BLaER1 treated with 17β-estradiol and CSF1 and Interleukin-3, amounts not matched to agents 10 nM and 100 nM (cell line): ENCODE measurements around the gene SAYSD1.
A peak's percentile ranks its signal among the peaks of the same experiment; 100 is the strongest.

Experiments
- H3K27ac ChIP-seq, 11 experiments: shearing (Covaris generic); formaldehyde crosslinking; 2 replicates each; pipeline ENCODE4 v1.8.1; 2022
- H3K27me3 ChIP-seq, 11 experiments: shearing (Covaris generic); formaldehyde crosslinking; 2 replicates each; pipeline ENCODE4 v1.8.1; 2022
- H3K36me3 ChIP-seq, 11 experiments: shearing (Covaris generic); formaldehyde crosslinking; 2 replicates each; pipeline ENCODE4 v1.8.1; 2022
- H3K4me1 ChIP-seq, 10 experiments: shearing (Covaris generic); formaldehyde crosslinking; 2 replicates each; pipeline ENCODE4 v1.8.1; 2022
- H3K4me2 ChIP-seq, 11 experiments: shearing (Covaris generic); formaldehyde crosslinking; 2 replicates each; pipeline ENCODE4 v1.8.1; 2022
- H3K4me3 ChIP-seq, 10 experiments: shearing (Covaris generic); formaldehyde crosslinking; 2 replicates each; pipeline ENCODE4 v1.8.1; 2022
- H3K9ac ChIP-seq, 11 experiments: shearing (Covaris generic); formaldehyde crosslinking; 2 replicates each; pipeline ENCODE4 v1.8.1; 2022
- H3K9me3 ChIP-seq, 11 experiments: shearing (Covaris generic); formaldehyde crosslinking; replicated peaks in 1 of 11; 2 replicates each; pipeline ENCODE4 v1.8.1; 2022
- H4K20me1 ChIP-seq, 11 experiments: shearing (Covaris generic); formaldehyde crosslinking; 2 replicates each; pipeline ENCODE4 v1.8.1; 2022
- Cebpa-rat ChIP-seq, 11 experiments: shearing (Covaris generic); IDR thresholded peaks; 2 replicates each; pipeline ENCODE4 v1.8.1; 2022

The SAYSD1 gene

GRCh38 chr6:39102071-39102820 lies 12.7 kb downstream of the SAYSD1 start:
- Histone ChIP-seq H3K36me3 (peaks cover 3 to 25% (median 10%) of the 10 kb centered on the region in 11 experiments; a peak in 15 of 22 replicates), H3K9me3 (no peaks in the 10 kb centered on the region), H4K20me1 (peaks cover 0 to 3% (median 0%) of the 10 kb centered on the region in 11 experiments; a peak in 2 of 22 replicates), H3K27ac (no peak overlapping the region), H3K27me3 (no peaks in the 10 kb centered on the region), H3K4me3 (no peak overlapping the region), H3K9ac (no peak overlapping the region), H3K4me2 (peak overlapping the region in 3 of 11 experiments; percentile 24 to 40 (median 35); a peak in 5 of 22 replicates), H3K4me1 (peaks cover 0 to 14% (median 8%) of the 10 kb centered on the region in 10 experiments; a peak in 11 of 20 replicates)
- TF ChIP-seq Cebpa-rat (IDR thresholded peaks at IDR 0.05): no peak

GRCh38 chr6:39100358-39100757 lies 14.6 kb downstream of the SAYSD1 start:
- no peak overlapping the region for H3K27ac ChIP-seq
- H3K4me1 ChIP-seq: peaks cover 0 to 14% (median 8%) of the 10 kb centered on the region in 10 experiments; a peak in 10 of 20 replicates
- H3K4me2 ChIP-seq: no peak overlapping the region
- no peak overlapping the region for H3K4me3 ChIP-seq
- H4K20me1 ChIP-seq: peaks cover 0 to 3% (median 0%) of the 10 kb centered on the region in 11 experiments; a peak in 1 of 22 replicates
- no peak for TF ChIP-seq Cebpa-rat (IDR thresholded peaks at IDR 0.05)
- no peaks in the 10 kb centered on the region for H3K9me3 ChIP-seq
- no peak overlapping the region for H3K9ac ChIP-seq
- H3K27me3 ChIP-seq: no peaks in the 10 kb centered on the region
- peaks cover 2 to 16% (median 6%) of the 10 kb centered on the region in 11 experiments; a peak in 15 of 22 replicates for H3K36me3 ChIP-seq

- Histone ChIP-seq H3K4me2 (no peak overlapping the region), H3K27me3 (no peaks in the 10 kb centered on the region), H3K4me1 (peaks cover 0 to under 1% (median 0%) of the 10 kb centered on the region in 10 experiments; a peak in 2 of 20 replicates), H3K9ac (no peak overlapping the region), H3K9me3 (no peaks in the 10 kb centered on the region), H3K36me3 (no peaks in the 10 kb centered on the region), H4K20me1 (no peaks in the 10 kb centered on the region), H3K4me3 (no peak overlapping the region), H3K27ac (no peak overlapping the region)
- TF ChIP-seq Cebpa-rat (IDR thresholded peaks at IDR 0.05): no peak
These were observed 19.4 kb downstream of the SAYSD1 start for GRCh38 chr6:39095578-39095977.

- Histone ChIP-seq H3K9ac (no peak overlapping the region), H3K27ac (no peak overlapping the region), H3K27me3 (no peaks in the 10 kb centered on the region), H4K20me1 (0 out of 22 replicates have a peak, but pooled peaks cover 0 to 4% (median 0%) of the 10 kb centered on the region in 11 experiments), H3K4me1 (peaks cover 10 to 22% (median 12%) of the 10 kb centered on the region in 10 experiments; a peak in 19 of 20 replicates), H3K36me3 (no peaks in the 10 kb centered on the region), H3K9me3 (no peaks in the 10 kb centered on the region), H3K4me3 (no peak overlapping the region), H3K4me2 (no peak overlapping the region)
- no peak for TF ChIP-seq Cebpa-rat (IDR thresholded peaks at IDR 0.05)
These were observed 21.8 kb downstream of the SAYSD1 start for GRCh38 chr6:39093149-39093708.

- Histone ChIP-seq H3K9me3 (no peaks in the 10 kb centered on the region), H3K4me2 (no peak overlapping the region), H3K9ac (no peak overlapping the region), H3K4me3 (no peak overlapping the region), H4K20me1 (0 out of 22 replicates have a peak, but pooled peaks cover 0 to 4% (median 0%) of the 10 kb centered on the region in 11 experiments), H3K4me1 (peaks cover 10 to 27% (median 12%) of the 10 kb centered on the region in 10 experiments; a peak in 19 of 20 replicates), H3K27ac (no peak overlapping the region), H3K27me3 (no peaks in the 10 kb centered on the region), H3K36me3 (no peaks in the 10 kb centered on the region)
- no peak for TF ChIP-seq Cebpa-rat (IDR thresholded peaks at IDR 0.05)
These were observed 22.9 kb downstream of the SAYSD1 start for GRCh38 chr6:39092124-39092523.

GRCh38 chr6:39091220-39091619 lies 23.8 kb downstream of the SAYSD1 start:
- Histone ChIP-seq H3K4me2 (no peak overlapping the region), H3K9me3 (no peaks in the 10 kb centered on the region), H3K36me3 (no peaks in the 10 kb centered on the region), H3K9ac (no peak overlapping the region), H4K20me1 (0 out of 22 replicates have a peak, but pooled peaks cover 0 to 4% (median 0%) of the 10 kb centered on the region in 11 experiments), H3K4me1 (peaks cover 10 to 27% (median 14%) of the 10 kb centered on the region in 10 experiments; a peak in 19 of 20 replicates), H3K27ac (no peak overlapping the region), H3K4me3 (no peak overlapping the region), H3K27me3 (no peaks in the 10 kb centered on the region)
- no peak for TF ChIP-seq Cebpa-rat (IDR thresholded peaks at IDR 0.05)

- H3K9me3 ChIP-seq: no peaks in the 10 kb centered on the region
- no peak overlapping the region for H3K27ac ChIP-seq
- H3K4me3 ChIP-seq: no peak overlapping the region
- no peak overlapping the region for H3K9ac ChIP-seq
- no peaks in the 10 kb centered on the region for H3K27me3 ChIP-seq
- peaks cover 14 to 28% (median 24%) of the 10 kb centered on the region in 10 experiments; a peak in 19 of 20 replicates for H3K4me1 ChIP-seq
- TF ChIP-seq Cebpa-rat (IDR thresholded peaks at IDR 0.05): no peak
- no peaks in the 10 kb centered on the region for H3K36me3 ChIP-seq
- H3K4me2 ChIP-seq: peak overlapping the region; percentile 15 to 52 (median 41); a peak in 20 of 22 replicates
- 0 out of 22 replicates have a peak, but pooled peaks cover 0 to 4% (median 0%) of the 10 kb centered on the region in 11 experiments for H4K20me1 ChIP-seq
These were observed 24.9 kb downstream of the SAYSD1 start for GRCh38 chr6:39090036-39090435.

GRCh38 chr6:39088331-39088730 lies 26.7 kb downstream of the SAYSD1 start:
- H4K20me1 ChIP-seq: peaks cover 0 to 4% (median 0%) of the 10 kb centered on the region in 11 experiments; a peak in 1 of 22 replicates
- H3K4me2 ChIP-seq: peak overlapping the region in 2 of 11 experiments; percentile 56 to 65; a peak in 4 of 22 replicates

GRCh38 chr6:39087197-39087596 lies 27.8 kb downstream of the SAYSD1 start:
- no peak overlapping the region for H3K4me2 ChIP-seq
- no peaks in the 10 kb centered on the region for H3K27me3 ChIP-seq
- H3K27ac ChIP-seq: no peak overlapping the region
- H4K20me1 ChIP-seq: peaks cover 0 to 6% (median 0%) of the 10 kb centered on the region in 11 experiments; a peak in 1 of 22 replicates
- no peaks in the 10 kb centered on the region for H3K9me3 ChIP-seq
- H3K4me1 ChIP-seq: peaks cover 14 to 37% (median 30%) of the 10 kb centered on the region in 10 experiments; a peak in 19 of 20 replicates
- H3K4me3 ChIP-seq: no peak overlapping the region
- H3K36me3 ChIP-seq: no peaks in the 10 kb centered on the region
- no peak overlapping the region for H3K9ac ChIP-seq
- TF ChIP-seq Cebpa-rat (IDR thresholded peaks at IDR 0.05): no peak

More at GRCh38 chr6:39088331-39088730, 26.7 kb downstream of the SAYSD1 start:
- H3K9me3 ChIP-seq: no peaks in the 10 kb centered on the region
- no peak for TF ChIP-seq Cebpa-rat (IDR thresholded peaks at IDR 0.05)
- H3K36me3 ChIP-seq: no peaks in the 10 kb centered on the region
- H3K9ac ChIP-seq: no peak overlapping the region
- no peaks in the 10 kb centered on the region for H3K27me3 ChIP-seq
- no peak overlapping the region for H3K27ac ChIP-seq
- peaks cover 14 to 37% (median 30%) of the 10 kb centered on the region in 10 experiments; a peak in 19 of 20 replicates for H3K4me1 ChIP-seq
- H3K4me3 ChIP-seq: no peak overlapping the region
